Nephron (organoid): Measurements from ENCODE around the gene FAM3A.
"Not testable (repeated sequence)": the region's sequence is repeated elsewhere in the genome, so short reads cannot be mapped to it uniquely, and the experiment has no call there.

Experiments used
- H3K27ac Mint-ChIP-seq, 3 experiments: 2 replicates each; pipeline ENCODE4 v1.8.0; 2020; ENCODE audit warnings: mixed read lengths in 3 of 3, mild to moderate bottlenecking in 2 of 3, moderate library complexity in 1 of 3
- H3K27me3 Mint-ChIP-seq: 2 replicates; pipeline ENCODE4 v1.8.0; 2021; ENCODE audit warnings: low read depth, mild to moderate bottlenecking, moderate library complexity, mixed read lengths
- H3K36me3 Mint-ChIP-seq: 2 replicates; pipeline ENCODE4 v1.8.0; 2020; ENCODE audit warnings: low read depth, mixed read lengths
- H3K4me1 Mint-ChIP-seq: 2 replicates; pipeline ENCODE4 v1.8.0; 2020; ENCODE audit warnings: mixed read lengths
- H3K4me3 Mint-ChIP-seq, 3 experiments: 2 replicates each; pipeline ENCODE4 v1.8.0; 2020; ENCODE audit warnings: mild to moderate bottlenecking in 3 of 3, mixed read lengths in 3 of 3, moderate library complexity in 2 of 3
- H3K9me3 Mint-ChIP-seq: 2 replicates; pipeline ENCODE4 v1.8.0; 2020; ENCODE audit warnings: mixed read lengths
- CTCF ChIP-seq, 3 experiments: fragments of 200-600 bp; sonication (generic); IDR thresholded peaks; one replicate each; pipeline ENCODE4 v1.5.0; 2021; ENCODE audit warnings: antibody characterized with exemption in 3 of 3; ENCODE audit not compliant: unreplicated experiment in 3 of 3

The FAM3A gene

GRCh38 chrX:154502098-154502497, 13.9 kb downstream of the FAM3A start:
- H3K27ac Mint-ChIP-seq = no peak overlapping the region
- no peaks in the 10 kb centered on the region for H3K4me1 Mint-ChIP-seq
- peaks cover 10% of the 10 kb centered on the region for H3K36me3 Mint-ChIP-seq
- H3K27me3 Mint-ChIP-seq = no peaks in the 10 kb centered on the region
- H3K4me3 Mint-ChIP-seq = no peak overlapping the region
- H3K9me3 Mint-ChIP-seq = peaks cover 9% of the 10 kb centered on the region
- no peak for TF ChIP-seq CTCF (IDR thresholded peaks at IDR 0.05; ENCODE audit: unreplicated experiment in 3 of 3)

- H3K27me3 Mint-ChIP-seq, H3K27ac Mint-ChIP-seq, H3K36me3 Mint-ChIP-seq, H3K4me3 Mint-ChIP-seq, H3K9me3 Mint-ChIP-seq, H3K4me1 Mint-ChIP-seq: not testable (repeated sequence)
These were observed 14.6 kb downstream of the FAM3A start for GRCh38 chrX:154501423-154501822.

DNA sequence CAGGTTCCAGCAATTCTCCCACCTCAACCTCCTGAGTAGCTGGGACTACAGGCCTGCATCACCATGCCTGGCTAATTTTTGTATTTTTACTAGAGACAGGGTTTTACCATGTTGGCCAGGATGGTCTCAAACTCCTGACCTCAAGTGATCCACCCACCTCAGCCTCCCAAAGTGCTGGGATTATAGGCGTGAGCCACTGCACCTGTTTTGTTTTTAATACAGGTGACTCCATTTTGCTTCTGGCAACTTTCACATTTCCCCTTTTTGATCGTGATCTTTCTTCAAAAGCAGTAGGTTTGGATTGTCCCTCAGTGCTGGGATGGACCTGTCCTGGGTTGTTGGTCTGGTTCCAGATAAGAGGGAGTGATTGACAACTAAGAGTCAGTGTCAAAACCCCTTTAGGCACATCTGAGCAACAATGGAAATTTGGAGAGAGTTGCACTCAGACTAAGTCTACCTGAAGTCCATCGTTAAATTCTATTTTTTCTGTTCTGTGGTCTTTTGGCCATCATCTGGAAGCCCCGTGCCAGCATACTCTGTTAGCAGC, 19.4 kb downstream of the FAM3A start:
- H3K27me3 Mint-ChIP-seq, H3K36me3 Mint-ChIP-seq, H3K4me3 Mint-ChIP-seq, H3K9me3 Mint-ChIP-seq, H3K4me1 Mint-ChIP-seq, H3K27ac Mint-ChIP-seq: not testable (repeated sequence)

GRCh38 chrX:154495472-154495922, 20.5 kb downstream of the FAM3A start:
- no peaks in the 10 kb centered on the region for H3K36me3 Mint-ChIP-seq
- H3K4me1 Mint-ChIP-seq = no peaks in the 10 kb centered on the region
- H3K27me3 Mint-ChIP-seq = no peaks in the 10 kb centered on the region

DNA sequence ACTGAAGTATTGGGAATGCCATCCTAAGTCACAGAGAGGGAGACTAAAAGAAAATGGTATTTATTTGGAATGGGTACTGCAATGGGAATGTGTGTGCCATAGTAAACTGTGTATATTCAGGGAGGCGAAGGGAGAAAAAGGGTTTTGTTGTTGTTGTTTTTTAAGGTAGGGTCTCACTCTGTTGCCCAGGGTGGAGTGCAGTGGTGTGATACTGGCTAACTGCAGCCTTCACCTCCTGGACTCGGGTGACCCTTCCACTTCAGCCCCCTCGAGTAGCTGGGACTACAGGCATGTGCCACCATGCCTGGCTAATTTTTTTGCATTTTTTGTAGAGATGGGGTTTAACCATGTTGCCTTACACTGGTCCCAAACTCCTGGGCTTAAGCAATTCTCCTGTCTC, 21.3 kb downstream of the FAM3A start:
- Mint-ChIP-seq H3K27me3 (no peaks in the 10 kb centered on the region), H3K27ac (no peak overlapping the region), H3K9me3 (peaks cover 7% of the 10 kb centered on the region), H3K36me3 (no peaks in the 10 kb centered on the region), H3K4me1 (peaks cover 2% of the 10 kb centered on the region), H3K4me3 (no peak overlapping the region)
- no peak for TF ChIP-seq CTCF (IDR thresholded peaks at IDR 0.05; ENCODE audit: unreplicated experiment in 3 of 3)

More at GRCh38 chrX:154495472-154495922, 20.5 kb downstream of the FAM3A start:
- Mint-ChIP-seq H3K27ac (no peak overlapping the region), H3K4me3 (no peak overlapping the region), H3K9me3 (peaks cover 6% of the 10 kb centered on the region)
- no peak for TF ChIP-seq CTCF (IDR thresholded peaks at IDR 0.05; ENCODE audit: unreplicated experiment in 3 of 3)

GRCh38 chrX:154490414-154491083, 25.5 kb downstream of the FAM3A start, which contains the start of gene SLC10A3:
TSS of gene SLC10A3 (minus strand) at chrX:154490629. CDS start at chrX:154488940, 1,689 bp downstream.
- H3K4me1 Mint-ChIP-seq = peaks cover 11% of the 10 kb centered on the region
- H3K9me3 Mint-ChIP-seq = peaks cover 16% of the 10 kb centered on the region

More at GRCh38 chrX:154490414-154491083, 25.5 kb downstream of the FAM3A start, which contains the start of gene SLC10A3:
- peaks cover 6% of the 10 kb centered on the region for H3K36me3 Mint-ChIP-seq
- no peaks in the 10 kb centered on the region for H3K27me3 Mint-ChIP-seq
- no peak for TF ChIP-seq CTCF (IDR thresholded peaks at IDR 0.05; ENCODE audit: unreplicated experiment in 3 of 3)
- peak within 1 kb of the TSS; percentile 87 to 95 (median 89) for H3K4me3 Mint-ChIP-seq
- H3K27ac Mint-ChIP-seq = peak within 1 kb of the TSS; percentile 83 to 92 (median 92)
